ENCODE data around the gene PKD2L2.
"Not testable (repeated sequence)": the region's sequence is repeated elsewhere in the genome, so short reads cannot be mapped to it uniquely, and the experiment has no call there.

PKD2L2 gene

DNA sequence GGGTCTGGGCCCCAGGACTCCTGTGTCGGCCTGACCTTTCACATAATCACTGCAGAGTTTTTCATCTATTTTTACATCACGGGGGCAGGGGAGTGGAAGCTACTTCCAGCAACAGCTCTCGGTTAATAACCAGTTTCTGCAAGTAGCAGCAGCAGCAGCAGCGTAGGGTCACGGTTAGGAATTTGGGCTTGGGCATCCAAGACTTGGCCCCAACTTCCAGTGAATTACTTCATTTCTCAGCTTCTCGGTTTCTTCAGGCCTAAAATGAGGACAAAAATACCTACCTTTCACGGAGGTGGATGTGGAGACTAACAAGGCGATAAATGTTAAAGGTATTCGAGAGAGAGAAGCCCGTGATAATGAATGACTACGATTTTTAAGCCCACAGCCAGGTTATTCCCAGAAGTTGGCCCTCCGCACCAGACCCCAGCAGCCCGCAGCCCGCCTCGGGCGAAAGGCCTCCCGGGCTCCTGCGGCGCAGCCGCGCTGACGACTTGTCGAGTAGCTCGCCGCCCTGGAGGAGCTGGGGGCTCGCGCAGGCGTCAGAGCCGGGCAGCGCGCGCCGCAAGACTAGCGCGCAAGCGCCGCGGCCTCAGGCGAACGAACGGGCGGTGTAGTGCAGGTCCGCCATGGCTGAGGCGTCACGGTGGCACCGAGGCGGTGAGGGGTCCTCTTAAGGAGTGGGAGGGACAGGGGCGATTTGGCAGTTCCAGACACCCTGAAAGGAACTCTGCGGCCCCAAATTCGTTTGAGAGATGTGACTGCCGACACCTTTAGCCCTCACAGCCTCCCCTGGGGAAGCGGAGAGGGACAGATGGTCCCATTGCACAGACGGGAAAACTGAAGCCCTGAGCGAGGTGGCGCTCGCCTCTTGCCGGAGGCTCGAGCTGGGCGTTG, at the start of gene PKD2L2:
Gene PKD2L2, plus strand, starts transcription at position 595 of the 897 bp plus-strand sequence. Its CDS starts 35 bp downstream, at position 630.
- peak; percentile 73 for DNase-seq

DNA sequence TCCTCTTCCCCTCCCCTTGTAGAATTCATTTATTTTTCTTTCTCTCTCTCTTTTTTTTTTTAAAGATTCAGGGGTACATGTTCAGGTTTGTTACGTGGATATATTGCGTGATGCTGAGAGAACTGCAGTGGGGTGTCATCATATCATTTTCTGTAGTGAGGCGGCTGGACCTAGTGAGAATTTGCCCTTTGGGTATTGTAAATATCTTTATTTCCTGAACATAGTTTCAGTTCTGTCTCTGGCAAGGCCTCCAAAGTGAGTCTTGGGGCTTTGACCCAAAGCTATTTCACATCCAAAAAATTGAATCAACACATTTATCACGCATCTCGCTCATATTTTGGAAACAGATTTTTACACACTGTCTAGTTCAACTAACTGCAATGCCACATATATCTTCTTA, 47.0 kb upstream of the PKD2L2 start:
- no peak for DNase-seq

DNA sequence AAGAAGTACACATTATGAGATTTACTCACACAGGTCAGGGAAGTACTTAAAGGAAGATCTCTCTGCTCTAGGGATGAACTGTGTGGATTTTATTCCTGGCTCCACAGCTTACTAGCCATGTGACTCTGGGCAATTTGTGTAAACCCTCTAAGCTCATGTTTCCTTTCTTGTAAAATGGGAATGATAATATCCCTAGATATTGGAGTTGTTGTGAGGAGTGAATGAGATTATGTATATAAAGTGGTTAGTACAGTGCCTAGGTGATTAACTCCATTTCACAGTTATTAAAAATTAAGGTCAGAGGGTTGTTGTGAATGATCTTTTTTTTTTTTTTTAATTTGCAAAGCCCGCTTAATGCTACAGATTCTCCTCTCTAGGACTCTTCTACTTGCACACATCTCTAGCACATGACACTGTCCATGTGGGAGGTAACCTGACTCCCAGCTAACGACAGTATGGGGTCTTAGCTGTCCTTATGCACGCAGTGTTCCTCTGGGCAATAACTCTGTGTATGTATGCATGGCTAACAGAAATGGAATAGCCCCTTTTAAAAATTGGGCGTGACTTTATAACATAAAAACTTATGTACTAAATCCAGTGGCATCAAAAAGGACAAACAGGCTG, 45.5 kb upstream of the PKD2L2 start:
- no peak for DNase-seq

DNA sequence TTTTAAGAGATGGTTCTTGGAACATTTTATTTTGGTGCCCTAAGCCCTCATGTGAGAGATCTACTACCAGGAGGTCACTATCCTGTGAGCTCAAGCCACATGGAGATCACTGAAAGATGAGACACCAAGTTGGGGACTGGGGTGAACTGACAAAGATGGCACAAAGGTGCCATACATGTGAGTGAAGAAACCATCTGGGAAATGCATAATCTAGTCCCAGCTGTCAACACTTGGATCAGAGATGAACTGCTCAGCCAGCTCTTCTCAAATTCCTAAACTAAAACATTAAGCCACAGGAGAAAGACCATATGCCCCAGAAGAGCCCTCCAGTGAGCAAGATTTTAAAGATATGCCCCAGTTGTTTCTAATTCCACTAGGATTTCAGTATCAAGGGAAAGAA, 43.8 kb upstream of the PKD2L2 start:
- DNase-seq = no peak

DNA sequence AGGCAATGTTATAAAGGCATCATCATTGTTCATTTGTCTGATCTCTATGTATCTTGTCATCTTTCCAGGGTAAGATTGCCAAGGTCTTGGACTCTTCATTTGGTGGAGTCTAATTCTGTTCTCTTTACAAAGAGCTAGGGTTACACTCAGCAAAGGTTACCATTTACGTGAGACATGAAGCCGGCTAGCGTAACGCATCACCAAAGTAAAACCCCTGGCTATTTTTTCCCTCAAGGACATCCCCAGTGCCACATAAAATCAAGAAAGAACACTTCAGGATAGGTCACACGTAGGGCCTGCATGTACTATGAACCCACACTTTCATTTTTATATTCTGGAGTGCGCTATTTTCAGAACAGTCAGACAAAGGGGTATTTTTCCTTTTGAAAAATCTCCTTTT, 41.6 kb upstream of the PKD2L2 start:
- DNase-seq = no peak

DNA sequence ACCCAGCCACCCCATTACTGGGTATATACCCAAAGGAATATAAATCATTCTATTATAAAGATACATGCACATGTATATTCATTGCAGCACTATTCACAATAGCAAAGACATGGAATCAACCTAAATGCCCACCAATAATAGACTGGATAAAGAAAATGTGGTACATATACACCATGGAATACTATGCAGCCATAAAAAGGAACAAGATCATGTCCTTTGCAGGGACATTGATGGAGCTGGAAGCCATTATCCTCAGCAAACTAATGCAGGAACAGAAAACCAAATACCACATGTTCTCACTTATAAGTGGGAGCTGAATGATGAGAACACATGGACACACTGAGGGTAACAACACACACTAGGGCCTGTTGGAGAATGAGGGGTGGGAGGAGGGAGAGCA, 36.1 kb upstream of the PKD2L2 start:
- DNase-seq = not testable (repeated sequence)

DNA sequence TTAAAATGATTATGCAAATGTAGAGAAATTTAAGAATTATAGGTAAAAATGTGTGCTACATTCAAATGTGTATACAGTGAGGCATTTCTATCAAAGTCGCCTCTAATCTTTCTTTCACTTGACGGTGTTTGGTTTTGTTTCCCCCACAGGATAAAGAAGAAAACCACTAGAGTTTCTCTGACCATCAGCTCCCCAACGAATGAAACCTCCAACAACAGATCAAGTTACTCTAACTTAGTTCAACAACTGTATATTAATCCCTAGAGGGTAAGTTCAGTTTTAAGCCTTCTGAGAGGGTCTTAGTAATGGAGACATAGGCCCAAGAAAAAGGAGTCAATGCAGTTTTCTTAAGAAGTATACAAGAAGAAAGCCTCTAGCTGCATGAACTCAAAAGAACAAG, 33.1 kb upstream of the PKD2L2 start:
- DNase-seq = no peak

DNA sequence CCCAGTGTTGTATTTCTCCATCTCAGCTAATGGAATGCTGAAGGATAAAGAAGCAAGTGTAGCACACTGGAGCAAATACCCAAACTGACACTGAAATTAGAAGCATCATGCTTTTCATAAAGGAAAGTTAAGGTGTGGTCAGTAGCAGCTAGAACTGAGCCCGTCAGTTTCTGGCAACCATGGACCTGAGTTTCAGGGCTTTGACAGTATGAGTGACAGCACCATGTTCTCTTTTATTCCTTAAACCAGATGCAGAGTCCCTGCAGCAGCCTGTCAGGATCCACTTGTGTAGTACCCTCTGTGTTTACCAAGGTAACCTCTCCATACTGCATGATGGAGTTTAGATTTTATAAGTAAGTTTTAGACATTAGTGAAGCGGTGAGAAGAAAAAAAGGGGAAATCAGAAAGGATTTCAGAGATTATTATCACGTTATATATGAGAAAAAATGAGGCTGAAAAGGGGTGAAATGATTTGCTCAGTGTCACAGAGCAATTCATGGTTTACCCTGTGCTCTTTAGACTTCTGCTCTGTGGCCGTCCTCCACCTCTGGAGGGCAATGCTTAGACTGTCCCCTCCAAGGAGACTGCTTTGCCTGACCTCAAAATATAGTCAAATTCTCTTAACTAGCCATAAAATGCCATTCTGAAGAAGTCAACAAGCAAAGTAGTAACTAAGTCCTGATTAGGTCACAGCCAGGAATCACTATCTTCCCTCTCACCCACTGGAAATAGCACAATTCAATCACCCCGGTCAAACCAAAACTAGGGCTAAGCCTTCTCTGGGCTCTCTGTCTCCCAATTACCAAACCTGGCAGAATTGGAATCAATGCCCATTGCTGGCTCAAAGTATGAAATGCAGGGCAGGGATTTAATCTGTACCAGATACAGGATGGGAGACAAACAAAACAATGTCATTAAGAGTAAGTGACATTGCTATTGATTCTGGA, 32.1 kb upstream of the PKD2L2 start:
- no peak for DNase-seq

DNA sequence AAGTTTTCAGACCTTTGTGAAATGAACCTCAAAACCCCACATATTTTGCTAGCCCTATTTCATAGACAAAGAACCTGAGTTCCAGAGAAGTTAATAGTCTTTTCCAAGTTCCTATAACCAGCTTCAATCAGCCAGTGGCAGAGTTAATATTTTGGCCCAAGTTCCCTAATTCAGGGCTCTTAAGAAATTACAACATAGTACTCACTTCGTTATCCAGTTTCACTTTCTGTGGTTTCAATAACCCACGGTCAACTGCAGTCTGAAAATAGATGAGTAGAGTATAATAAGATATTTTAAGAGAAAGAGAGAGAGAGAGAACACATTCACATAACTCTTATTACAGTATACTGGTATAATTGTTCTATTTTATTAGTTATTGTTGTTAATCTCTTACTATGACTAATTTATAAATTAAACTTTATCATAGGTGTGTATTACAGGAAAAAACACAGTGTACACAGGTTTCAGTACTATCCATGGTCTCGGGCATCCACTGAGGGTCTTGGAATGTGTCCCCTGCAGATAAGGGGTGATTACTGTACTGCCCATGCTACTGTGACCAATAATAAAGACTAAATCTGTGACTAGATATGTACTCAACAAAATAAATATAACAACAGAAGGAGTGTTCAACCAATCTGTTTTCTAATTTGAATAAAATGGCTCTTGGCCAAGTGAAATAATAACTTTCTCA, 30.9 kb upstream of the PKD2L2 start:
- DNase-seq = no peak

DNA sequence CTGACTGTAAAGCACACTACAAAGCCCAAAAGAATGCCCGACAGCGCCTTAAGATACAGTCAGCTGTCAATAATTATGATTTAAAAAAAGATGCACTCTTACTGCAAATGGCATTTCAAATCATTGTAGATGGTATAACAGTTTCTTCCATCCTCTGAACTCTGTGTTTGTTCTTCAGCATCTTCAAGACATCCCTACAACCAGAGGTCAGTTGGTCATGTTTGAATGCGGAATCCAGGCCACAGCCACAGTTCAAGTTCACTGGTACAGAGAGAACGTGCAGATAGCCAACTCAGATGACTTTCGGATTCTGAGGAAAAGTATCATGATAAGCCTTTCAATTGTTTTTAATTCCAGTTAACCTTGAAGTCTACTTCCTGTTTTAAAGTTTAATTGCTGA, 30.3 kb upstream of the PKD2L2 start:
- DNase-seq = no peak

DNA sequence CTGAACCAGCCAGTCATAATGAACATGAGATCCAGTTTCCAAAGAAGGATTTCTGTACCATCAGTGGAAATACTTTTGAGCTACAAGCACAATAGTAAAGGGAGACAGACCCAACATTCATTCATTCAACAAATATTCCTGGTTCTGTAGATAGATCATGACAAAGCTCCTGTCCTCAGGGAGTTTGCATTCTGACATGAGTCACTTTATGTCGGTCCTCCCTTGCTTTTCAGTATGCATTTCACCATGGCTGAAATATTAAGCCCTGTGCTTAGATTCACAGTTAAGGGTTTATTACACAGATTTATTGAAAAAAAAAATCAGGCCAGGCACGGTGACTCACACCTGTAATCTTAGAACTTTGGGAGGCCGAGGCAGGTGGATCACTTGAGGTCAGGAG, 27.0 kb upstream of the PKD2L2 start:
- DNase-seq = no peak

DNA sequence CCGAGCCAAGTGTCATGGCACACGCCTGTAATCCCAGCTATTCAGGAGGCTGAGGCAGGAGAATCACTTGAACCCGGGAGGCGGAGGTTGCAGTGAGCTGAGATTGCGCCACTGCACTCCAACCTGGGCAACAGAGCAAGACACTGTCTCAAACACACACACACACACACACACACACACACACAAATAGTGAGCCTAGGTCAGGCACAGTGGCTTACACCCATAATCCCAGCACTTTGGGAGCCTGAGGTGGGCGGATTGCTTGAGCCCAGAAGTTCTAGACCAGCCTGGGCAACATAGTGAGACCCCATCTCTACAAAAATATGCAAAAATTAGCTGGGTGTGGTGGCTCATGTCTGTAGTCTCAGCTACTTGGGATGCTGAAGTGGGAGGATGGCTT, 25.6 kb upstream of the PKD2L2 start:
- not testable (repeated sequence) for DNase-seq

DNA sequence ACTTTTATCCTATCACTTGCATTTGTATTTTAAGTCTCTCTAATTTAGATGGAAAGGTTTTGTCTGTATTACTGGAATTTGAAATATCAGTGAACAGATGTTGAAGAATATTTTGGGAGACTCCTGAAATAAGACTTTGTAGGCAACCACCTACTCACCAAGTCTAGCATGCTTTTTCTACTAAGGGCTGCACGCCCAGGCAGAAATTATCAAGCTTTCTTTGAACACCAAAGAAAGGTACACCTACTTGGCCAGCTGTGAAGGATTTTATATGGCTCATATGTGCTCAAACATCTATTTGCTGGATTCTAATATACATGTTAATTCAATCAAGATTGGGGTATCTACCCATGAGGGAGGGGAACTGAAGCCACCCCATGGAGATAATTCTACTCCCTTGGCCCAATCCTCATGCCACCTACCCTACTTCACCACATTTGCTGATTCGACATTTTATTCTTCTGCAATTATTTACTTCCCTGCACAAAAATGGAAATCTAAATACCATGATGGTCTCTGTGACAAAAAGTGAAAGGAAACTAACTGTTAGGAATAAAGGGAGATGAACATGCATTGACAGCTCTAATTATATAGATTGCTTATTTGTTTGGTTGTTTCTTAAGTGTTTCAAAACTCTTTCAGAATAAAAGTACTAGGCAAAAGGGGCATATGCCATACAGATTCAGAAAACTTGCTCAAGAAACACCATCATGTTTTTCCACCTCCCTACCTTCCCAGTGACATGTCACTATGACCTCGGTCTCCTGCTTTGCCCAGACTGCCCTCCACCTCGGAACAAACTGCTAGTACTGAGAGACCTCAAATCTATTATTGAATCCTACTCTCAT, 22.5 kb upstream of the PKD2L2 start:
- DNase-seq = no peak

DNA sequence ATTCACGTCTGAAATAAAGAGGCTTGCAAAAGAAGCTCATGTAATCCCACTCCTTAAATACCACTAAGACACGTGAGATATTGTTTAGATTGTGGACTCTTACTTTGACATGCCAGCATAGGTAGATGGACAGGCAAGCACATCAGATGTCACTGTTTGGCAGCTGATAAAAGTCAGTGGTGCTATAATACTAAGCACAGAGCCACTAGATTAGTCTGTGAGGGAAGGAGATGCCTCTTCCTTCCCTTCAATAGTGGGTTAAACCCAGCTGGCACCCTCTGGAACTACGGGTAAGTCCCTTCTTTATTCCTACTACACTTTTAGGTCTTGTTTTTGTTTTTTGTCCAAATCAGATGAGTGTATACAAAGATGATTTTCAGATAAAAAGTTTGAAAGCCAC, 21.6 kb upstream of the PKD2L2 start, which contains the start of gene MYOT:
Gene MYOT, plus strand, starts transcription at position 197 of the 400 bp plus-strand sequence. CDS start 2,792 bp downstream, outside the sequence.
- DNase-seq = no peak

DNA sequence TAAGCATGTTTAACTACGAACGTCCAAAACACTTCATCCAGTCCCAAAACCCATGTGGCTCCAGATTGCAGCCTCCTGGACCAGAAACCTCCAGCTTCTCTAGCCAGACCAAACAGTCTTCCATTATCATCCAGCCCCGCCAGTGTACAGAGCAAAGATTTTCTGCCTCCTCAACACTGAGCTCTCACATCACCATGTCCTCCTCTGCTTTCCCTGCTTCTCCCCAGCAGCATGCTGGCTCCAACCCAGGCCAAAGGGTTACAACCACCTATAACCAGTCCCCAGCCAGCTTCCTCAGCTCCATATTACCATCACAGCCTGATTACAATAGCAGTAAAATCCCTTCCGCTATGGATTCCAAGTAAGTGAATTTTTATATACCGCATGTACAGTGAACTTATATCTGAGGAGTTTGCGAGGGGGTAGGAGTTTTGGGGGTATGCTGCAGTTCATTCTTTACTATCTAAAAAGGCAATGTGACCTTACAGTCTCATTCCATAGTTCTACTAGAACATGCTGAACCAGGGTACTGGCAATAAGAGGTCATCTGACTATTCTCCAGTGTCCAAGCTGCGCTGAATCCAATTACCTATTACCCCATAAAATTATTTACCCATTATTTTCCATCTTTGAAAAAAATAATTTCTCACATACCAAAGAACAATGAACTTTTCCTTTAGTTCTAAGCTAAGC, 18.5 kb upstream of the PKD2L2 start:
- no peak for DNase-seq

DNA sequence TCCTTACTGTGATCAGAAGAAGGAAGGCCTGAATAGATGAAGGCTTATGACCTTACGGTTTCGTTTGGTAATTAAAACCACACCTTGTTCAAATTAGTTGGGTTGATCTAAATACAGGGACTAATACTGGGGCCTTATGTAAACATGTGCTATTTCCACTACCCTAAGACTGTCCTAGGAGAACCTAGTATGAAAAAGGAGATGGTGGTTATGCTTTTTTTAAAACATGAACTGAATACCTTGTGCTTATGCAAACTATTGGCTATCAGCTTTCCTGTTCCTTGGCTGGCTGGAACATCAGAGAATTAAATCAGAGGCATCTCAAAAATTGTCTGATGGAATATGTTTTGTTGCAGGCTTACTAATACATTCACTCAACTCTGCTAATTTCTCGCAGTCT, 17.7 kb upstream of the PKD2L2 start:
- DNase-seq = no peak

DNA sequence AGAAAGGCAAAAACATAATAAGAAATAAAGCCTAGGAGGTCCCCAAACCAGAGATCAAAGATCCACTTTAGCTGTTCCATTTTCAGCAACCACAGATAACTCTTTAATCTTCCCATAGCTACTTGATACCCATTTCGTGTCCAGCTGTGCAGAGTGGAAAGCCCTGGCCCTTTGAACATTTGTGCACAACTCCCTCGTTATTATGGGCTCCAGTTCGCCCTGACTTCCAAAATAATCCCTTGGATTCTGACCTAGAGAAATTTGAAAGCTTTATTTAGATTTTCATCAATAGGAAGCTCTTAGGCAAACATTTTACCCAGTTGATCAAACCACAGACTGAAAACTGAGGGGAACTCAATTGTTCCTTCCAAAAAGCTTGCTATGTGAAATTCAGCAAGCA, 16.8 kb upstream of the PKD2L2 start:
- DNase-seq = no peak

DNA sequence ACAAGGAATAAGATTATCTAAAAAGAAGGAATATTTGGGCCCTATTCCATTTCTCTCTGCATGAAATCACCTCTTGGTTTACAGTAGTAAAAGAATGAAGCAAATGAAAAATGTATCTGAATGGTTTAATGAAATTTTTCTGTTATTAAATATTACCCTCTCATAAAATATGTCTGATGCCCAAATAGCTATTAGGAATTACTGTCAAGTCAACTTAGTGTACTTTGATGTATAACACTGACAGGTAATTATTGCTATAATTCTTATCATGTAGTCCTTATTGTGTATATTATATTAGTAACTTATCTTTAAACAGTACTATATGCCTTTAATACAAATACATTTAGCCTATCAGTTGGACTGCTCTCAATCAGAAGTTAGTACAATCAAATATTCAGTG, 13.2 kb upstream of the PKD2L2 start:
- no peak for DNase-seq

DNA sequence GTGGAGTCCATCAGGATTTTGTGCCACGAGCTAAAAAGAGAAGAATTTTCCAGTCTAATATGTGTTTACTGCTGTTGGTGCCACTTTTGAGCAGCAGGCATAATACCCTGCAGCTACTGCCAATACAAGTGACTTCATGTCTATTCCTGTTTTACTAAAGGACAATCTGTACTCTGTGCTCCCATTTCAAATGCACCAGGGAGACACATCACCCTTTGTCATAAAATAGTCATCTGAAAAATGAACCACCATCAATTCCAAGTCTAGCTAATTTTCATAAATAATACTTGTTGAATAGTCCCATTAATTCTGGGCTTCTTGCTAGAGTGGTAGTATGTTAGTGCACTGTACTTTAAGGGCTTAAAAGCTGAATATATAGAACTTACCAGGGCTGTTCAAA, 8.9 kb upstream of the PKD2L2 start:
- no peak for DNase-seq

DNA sequence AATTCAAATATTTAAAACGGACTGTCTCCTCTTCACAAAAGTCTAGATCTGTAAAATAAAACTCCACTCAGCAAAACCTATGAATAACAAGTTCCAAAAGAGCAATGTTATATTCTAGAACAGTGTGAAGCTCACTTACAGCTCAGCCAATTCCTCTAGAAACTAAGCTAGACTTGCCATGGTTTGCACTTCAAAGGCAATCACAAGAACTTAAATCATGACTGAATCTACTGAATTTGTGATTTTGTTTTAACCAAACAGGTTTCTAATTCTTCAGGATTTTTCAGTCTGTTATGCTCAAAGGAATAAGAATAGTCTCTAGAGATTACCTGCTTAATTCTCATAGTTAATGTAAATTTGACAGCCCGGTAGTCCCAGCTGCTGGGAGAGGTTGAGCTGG, 1.4 kb upstream of the PKD2L2 start:
- no peak for DNase-seq

DNA sequence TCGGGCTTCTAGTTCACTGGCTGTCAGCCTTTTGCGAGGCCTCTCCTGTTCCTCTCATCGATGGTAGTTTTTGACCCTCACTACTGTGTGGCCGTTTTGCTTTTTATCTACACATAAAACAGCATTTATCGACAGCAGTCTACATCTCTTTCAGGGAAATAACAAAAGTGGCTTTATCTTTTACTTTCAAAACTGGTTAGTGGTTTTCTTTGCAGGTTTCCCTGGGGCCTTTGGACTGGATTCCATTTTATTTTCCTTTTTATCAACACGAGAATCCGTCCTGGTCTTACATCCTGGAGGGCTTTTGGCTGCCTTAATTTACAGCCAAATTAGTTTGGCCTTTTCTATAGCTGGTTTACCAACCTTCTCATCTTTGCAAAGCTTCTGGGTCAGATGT, 793 bp upstream of the PKD2L2 start:
- DNase-seq = no peak

Measured in activated CD8-positive, alpha-beta memory T cell treated with anti-CD3 and anti-CD28 coated beads, Interleukin-2, amount 50 U/mL, for 4 hours (primary cell).